Large intestine (tissue), 3 donors: ENCODE results near the gene EPB41L5. TPM values are rescaled to one million over a fixed set of nuclear protein-coding genes. Genes with fewer than 3 reads are reported as not detected.
"Not testable (repeated sequence)": the region's sequence is repeated elsewhere in the genome, so short reads cannot be mapped to it uniquely, and the experiment has no call there.

Experiments used
- DNase-seq, 2 donors: peaks; one replicate each; pipeline versions ENCODE4 v3.0.0 to v3.0.0-alpha.2; 2013
- H3K27ac ChIP-seq: one replicate; pipeline ENCODE4 v1.5.1; 2013; ENCODE audit warnings: low read length
- H3K27me3 ChIP-seq: 2 replicates; pipeline ENCODE4 v1.6.1; 2013; ENCODE audit warnings: low read length; ENCODE audit not compliant: control insufficient read depth, insufficient read depth
- H3K36me3 ChIP-seq: 2 replicates; pipeline ENCODE4 v1.6.1; 2013; ENCODE audit warnings: low read length; ENCODE audit not compliant: control insufficient read depth, insufficient read depth
- H3K4me1 ChIP-seq: one replicate; pipeline ENCODE4 v1.6.1; 2013; ENCODE audit warnings: low read length; ENCODE audit not compliant: control insufficient read depth, insufficient read depth
- H3K4me3 ChIP-seq: one replicate; pipeline ENCODE4 v1.5.1; 2013; ENCODE audit warnings: low read length
- H3K9me3 ChIP-seq: one replicate; pipeline ENCODE4 v1.6.1; 2013; ENCODE audit warnings: mild to moderate bottlenecking, low read depth, low read length, moderate library complexity; ENCODE audit not compliant: control insufficient read depth
- WGBS: methylation state at CpG from one replicate; pipeline ENCODE4 v1.1.5; 2013; ENCODE audit warnings: low lambda C conversion rate; ENCODE audit not compliant: insufficient coverage; 5-methylcytosine and 5-hydroxymethylcytosine counted together
- polyA plus RNA-seq: library from polyadenylated mRNA; unstranded; fragments of 120-200 nt; gene quantifications from one replicate; pipeline ENCODE4 v1.2.1, GENCODE V29; 2013

EPB41L5 gene
- polyA plus RNA-seq, 1 donor, result 32.0 TPM

DNA sequence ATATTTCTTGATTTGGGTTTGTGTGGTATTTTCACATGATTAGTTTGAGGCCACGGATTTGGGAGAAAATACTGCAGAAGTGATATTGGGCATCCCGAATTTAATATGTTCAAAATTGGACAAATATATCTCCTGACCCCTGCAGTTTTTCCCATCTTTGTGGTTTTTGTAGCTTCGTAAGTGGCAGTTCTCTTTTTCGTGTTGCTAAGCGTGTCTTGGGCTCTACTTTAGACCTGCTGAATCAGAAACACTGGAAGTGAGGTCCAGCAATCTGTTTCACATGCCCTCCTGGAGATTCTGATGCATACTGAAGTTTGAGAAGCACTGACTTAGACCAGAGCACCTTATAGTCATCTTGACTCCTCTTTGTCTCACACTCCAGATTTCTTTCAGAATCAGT, 98.3 kb downstream of the EPB41L5 start:
- no CpG with 5 or more reads among the region's 5 CpGs for WGBS
- Histone ChIP-seq H3K27me3 (no peaks in the 10 kb centered on the region), H3K4me1 (no peaks in the 10 kb centered on the region), H3K36me3 (peaks cover 4% of the 10 kb centered on the region), H3K4me3 (no peak overlapping the region), H3K9me3 (no peaks in the 10 kb centered on the region), H3K27ac (no peak overlapping the region)
- no peak for DNase-seq

- no peaks in the 10 kb centered on the region for H3K4me1 ChIP-seq
- H3K36me3 ChIP-seq, result no peaks in the 10 kb centered on the region
- H3K27me3 ChIP-seq, result no peaks in the 10 kb centered on the region
- WGBS, result 92% methylated on average over 2 of the region's 3 CpGs
- H3K9me3 ChIP-seq, result no peaks in the 10 kb centered on the region
- no peak overlapping the region for H3K27ac ChIP-seq
- no peak for DNase-seq
- H3K4me3 ChIP-seq, result no peak overlapping the region
Observed at GRCh38 chr2:120118018-120118417, 105.1 kb downstream of the EPB41L5 start.

DNA sequence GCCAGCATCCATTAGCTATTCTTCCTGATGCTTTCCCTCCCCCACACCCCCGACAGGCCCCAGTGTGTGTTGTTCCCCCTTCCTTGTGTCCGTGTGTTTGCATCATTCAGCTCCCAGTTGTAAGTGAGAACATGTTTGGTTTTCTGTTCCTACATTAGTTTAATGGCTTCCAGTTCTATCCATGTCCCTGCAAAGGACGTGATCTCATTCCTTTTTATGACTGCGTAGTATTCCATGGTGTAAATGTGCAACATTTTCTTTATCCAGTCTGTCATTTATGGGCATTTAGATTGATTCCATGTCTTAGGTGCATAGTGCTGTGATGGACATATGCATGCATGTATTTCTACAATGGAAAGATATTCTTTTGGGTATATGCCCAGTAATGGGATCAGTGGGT, 105.6 kb downstream of the EPB41L5 start:
- Histone ChIP-seq H3K4me3 (no peak overlapping the region), H3K27ac (no peak overlapping the region), H3K4me1 (no peaks in the 10 kb centered on the region), H3K9me3 (no peaks in the 10 kb centered on the region), H3K27me3 (no peaks in the 10 kb centered on the region), H3K36me3 (no peaks in the 10 kb centered on the region)
- DNase-seq, result no peak
- 93% methylated on average over 3 of the region's 4 CpGs for WGBS

DNA sequence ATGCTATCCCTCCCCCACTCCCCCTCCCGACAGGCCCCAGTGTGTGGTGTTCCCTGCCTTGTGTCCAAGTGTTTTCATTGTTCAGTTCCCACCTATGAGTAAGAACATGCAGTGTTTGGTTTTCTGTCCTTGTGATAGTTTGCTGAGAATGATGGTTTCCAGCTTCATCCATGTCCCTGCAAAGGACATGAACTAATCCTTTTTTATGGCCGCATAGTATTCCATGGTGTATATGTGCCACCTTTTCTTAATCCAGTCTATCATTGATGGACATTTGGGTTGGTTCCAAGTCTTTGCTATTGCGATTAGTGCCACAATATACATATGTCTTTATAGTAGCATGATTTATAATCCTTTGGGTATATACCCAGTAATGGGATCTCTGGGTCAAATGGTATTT, 108.5 kb downstream of the EPB41L5 start:
- not testable (repeated sequence) for H3K36me3 ChIP-seq

GRCh38 chr2:120123090-120123489, 110.2 kb downstream of the EPB41L5 start:
- H3K27me3 ChIP-seq, result no peaks in the 10 kb centered on the region
- 100% methylated on average over 1 of the region's 3 CpGs for WGBS
- H3K4me1 ChIP-seq, result no peaks in the 10 kb centered on the region
- H3K4me3 ChIP-seq, result no peak overlapping the region
- H3K9me3 ChIP-seq, result no peaks in the 10 kb centered on the region
- DNase-seq, result no peak
- H3K36me3 ChIP-seq, result no peaks in the 10 kb centered on the region
- no peak overlapping the region for H3K27ac ChIP-seq

More for the DNA sequence above, 108.5 kb downstream of the EPB41L5 start:
- WGBS, result no CpG with 5 or more reads among the region's 3 CpGs
- DNase-seq, H3K9me3 ChIP-seq, H3K27ac ChIP-seq, H3K4me3 ChIP-seq, H3K4me1 ChIP-seq, H3K27me3 ChIP-seq: not testable (repeated sequence)

- DNase-seq, result no peak
- Histone ChIP-seq H3K9me3 (no peaks in the 10 kb centered on the region), H3K4me3 (no peak overlapping the region), H3K36me3 (no peaks in the 10 kb centered on the region), H3K27me3 (no peaks in the 10 kb centered on the region), H3K4me1 (no peaks in the 10 kb centered on the region), H3K27ac (no peak overlapping the region)
- no CpG with 5 or more reads among the region's 3 CpGs for WGBS
Observed at GRCh38 chr2:120125195-120125594, 112.3 kb downstream of the EPB41L5 start.

DNA sequence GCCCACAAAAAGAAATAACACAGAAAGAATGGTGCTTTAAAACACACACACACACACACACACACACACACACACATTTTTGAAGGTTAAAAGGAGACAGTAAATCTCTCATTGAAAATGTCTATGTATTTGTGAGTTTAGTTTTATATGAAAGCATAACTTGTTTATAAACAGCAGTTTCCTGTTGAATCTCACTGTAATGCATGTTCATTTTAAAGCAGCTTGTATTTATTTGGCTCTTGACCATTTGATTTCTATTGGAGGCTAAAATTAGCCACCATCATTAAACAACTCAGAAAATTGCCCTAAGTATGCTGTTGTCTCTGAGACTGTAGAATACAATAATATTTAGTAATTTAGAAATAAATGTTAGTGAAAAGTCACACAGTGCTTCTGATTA, 115.3 kb downstream of the EPB41L5 start:
- DNase-seq, result no peak
- H3K4me3 ChIP-seq, result no peak overlapping the region
- H3K27me3 ChIP-seq, result no peaks in the 10 kb centered on the region
- no peaks in the 10 kb centered on the region for H3K4me1 ChIP-seq
- H3K36me3 ChIP-seq, result peaks cover 9% of the 10 kb centered on the region
- no peak overlapping the region for H3K27ac ChIP-seq
- H3K9me3 ChIP-seq, result no peaks in the 10 kb centered on the region

GRCh38 chr2:120132190-120132589, 119.3 kb downstream of the EPB41L5 start:
- H3K4me3 ChIP-seq, result no peak overlapping the region
- peaks cover 6% of the 10 kb centered on the region for H3K9me3 ChIP-seq
- H3K27ac ChIP-seq, result no peak overlapping the region
- H3K27me3 ChIP-seq, result no peaks in the 10 kb centered on the region
- no peak for DNase-seq
- no peaks in the 10 kb centered on the region for H3K4me1 ChIP-seq
- WGBS, result no CpG with 5 or more reads among the region's 5 CpGs
- peaks cover 25% of the 10 kb centered on the region for H3K36me3 ChIP-seq

- WGBS, result no CpG with 5 or more reads among the region's 1 CpG
- no peak for DNase-seq
Observed at GRCh38 chr2:120132691-120133090, 119.8 kb downstream of the EPB41L5 start.

DNA sequence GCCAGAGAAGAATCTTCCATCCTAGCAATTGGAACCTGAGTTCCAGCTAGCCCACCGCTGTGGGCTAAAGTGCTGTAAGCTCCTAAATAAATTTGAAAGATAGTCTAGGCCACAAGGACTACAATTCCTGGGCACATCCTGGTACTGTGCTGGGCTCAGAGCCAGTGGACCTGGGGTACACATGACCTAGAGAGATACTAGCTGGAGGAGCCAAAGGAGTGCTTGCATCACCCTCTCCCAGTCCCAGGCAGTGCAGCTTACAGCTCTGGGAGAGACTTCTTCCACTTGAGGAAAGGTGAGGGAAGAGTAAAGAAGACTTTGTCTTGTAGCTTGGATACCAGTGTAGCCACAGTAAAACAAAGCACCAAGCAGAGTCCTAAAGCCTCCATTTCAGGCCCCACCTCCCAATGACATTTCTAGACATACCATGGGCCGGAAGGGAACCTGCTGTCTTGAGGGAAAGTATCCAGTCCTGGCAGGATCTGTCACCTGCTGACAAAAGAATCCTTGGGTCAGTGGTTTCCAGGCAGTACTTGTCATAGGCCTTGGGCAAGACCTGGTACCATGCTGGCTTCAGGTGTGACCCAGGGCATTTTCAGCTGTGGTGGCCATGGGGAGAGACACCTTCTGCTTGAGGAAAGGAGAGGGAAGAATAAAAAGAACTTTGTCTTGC, 120.8 kb downstream of the EPB41L5 start:
- H3K27ac ChIP-seq, result no peak overlapping the region
- peaks cover 6% of the 10 kb centered on the region for H3K9me3 ChIP-seq
- no peak for DNase-seq
- WGBS, result no CpG with 5 or more reads among the region's 2 CpGs
- peaks cover 25% of the 10 kb centered on the region for H3K36me3 ChIP-seq
- H3K4me1 ChIP-seq, result no peaks in the 10 kb centered on the region
- no peaks in the 10 kb centered on the region for H3K27me3 ChIP-seq
- H3K4me3 ChIP-seq, result no peak overlapping the region

More at GRCh38 chr2:120132691-120133090, 119.8 kb downstream of the EPB41L5 start:
- Histone ChIP-seq H3K27ac (no peak overlapping the region), H3K27me3 (no peaks in the 10 kb centered on the region), H3K9me3 (peaks cover 6% of the 10 kb centered on the region), H3K4me3 (no peak overlapping the region), H3K36me3 (peaks cover 25% of the 10 kb centered on the region), H3K4me1 (no peaks in the 10 kb centered on the region)

GRCh38 chr2:120134263-120134662, 121.4 kb downstream of the EPB41L5 start:
- no peaks in the 10 kb centered on the region for H3K4me1 ChIP-seq
- no peak for DNase-seq
- no CpG with 5 or more reads among the region's 4 CpGs for WGBS
- no peak overlapping the region for H3K4me3 ChIP-seq
- no peaks in the 10 kb centered on the region for H3K27me3 ChIP-seq
- peaks cover 6% of the 10 kb centered on the region for H3K9me3 ChIP-seq
- H3K27ac ChIP-seq, result no peak overlapping the region
- peaks cover 25% of the 10 kb centered on the region for H3K36me3 ChIP-seq
